SK-N-SH (cell line): ENCODE data around the gene CD53. TPM values are rescaled to one million over a fixed set of nuclear protein-coding genes. Genes with fewer than 3 reads are reported as not detected.

Experiments used
- CTCF ChIA-PET: fragments of 300-600, 350-600 bp; formaldehyde crosslinking; extraction: SDS; loops from one replicate; lab custom pipeline; 2021; lab: Yijun Ruan, JAX
- POLR2A ChIA-PET: fragments of 350-600 bp; sonication (Branson Sonifier 250); formaldehyde crosslinking; extraction: SDS; loops from one replicate; lab custom pipeline; 2020; ENCODE audit warnings: antibody characterized with exemption, inconsistent platforms; lab: Yijun Ruan, JAX
- DNase-seq: peaks from one replicate; pipeline ENCODE4 v3.0.0; 2012
- H2AFZ ChIP-seq: fragments of 200-600 bp; sonication (generic); 2 replicates; pipeline ENCODE4 v1.8.1; 2016; ENCODE audit warnings: antibody characterized with exemption, mild to moderate bottlenecking, low read depth
- H3F3A ChIP-seq: fragments of 200-600 bp; sonication (generic); replicated peaks from 2 replicates; pipeline ENCODE3; 2016; ENCODE audit warnings: antibody characterized with exemption, mild to moderate bottlenecking; ENCODE audit not compliant: insufficient read depth
- H3K27ac ChIP-seq, 2 experiments: fragments of 200-500 bp in 1 of 2; fragments of 200-600 bp in 1 of 2; sonication (Bioruptor generic) in 1 of 2; sonication (generic), shearing (Covaris generic) in 1 of 2; 2 replicates each; pipeline versions ENCODE4 v1.5.1 to v1.6.1; 2014 to 2016; ENCODE audit warnings: low read depth in 2 of 2, inconsistent platforms in 1 of 2, low read length in 1 of 2, mild to moderate bottlenecking in 1 of 2, mixed read lengths in 1 of 2
- H3K27me3 ChIP-seq: fragments of 200-600 bp; sonication (generic), shearing (Covaris generic); 2 replicates; pipeline ENCODE4 v1.6.1; 2016; ENCODE audit warnings: mixed run types; ENCODE audit not compliant: insufficient read depth
- H3K36me3 ChIP-seq, 2 experiments: fragments of 200-500 bp in 1 of 2; fragments of 200-600 bp in 1 of 2; sonication (Bioruptor generic) in 1 of 2; sonication (generic) in 1 of 2; replicated peaks in 1 of 2; 2 replicates each; pipeline versions ENCODE3 to v1.5.1; 2014 to 2016; ENCODE audit warnings: low read length in 1 of 2, mild to moderate bottlenecking in 1 of 2; ENCODE audit not compliant: insufficient read depth in 2 of 2, control insufficient read depth in 1 of 2
- H3K4me1 ChIP-seq, 2 experiments: fragments of 200-500 bp in 1 of 2; fragments of 200-600 bp in 1 of 2; sonication (Bioruptor generic) in 1 of 2; sonication (generic), shearing (Covaris generic) in 1 of 2; 2 replicates each; pipeline versions ENCODE4 v1.5.1 to v1.6.1; 2014 to 2016; ENCODE audit warnings: low read depth in 1 of 2, low read length in 1 of 2, mixed run types in 1 of 2; ENCODE audit not compliant: insufficient read depth in 2 of 2, control insufficient read depth in 1 of 2
- H3K4me2 ChIP-seq: fragments of 200-600 bp; sonication (generic), shearing (Covaris generic); 2 replicates; pipeline ENCODE4 v1.6.1; 2017; ENCODE audit warnings: mixed run types
- H3K4me3 ChIP-seq, 2 experiments: fragments of 200-500 bp in 1 of 2; fragments of 200-600 bp in 1 of 2; sonication (Bioruptor generic) in 1 of 2; sonication (generic), shearing (Covaris generic) in 1 of 2; 2 replicates each; pipeline versions ENCODE4 v1.5.1 to v1.8.1; 2014 to 2016; ENCODE audit warnings: low read depth in 2 of 2, inconsistent platforms in 1 of 2, low read length in 1 of 2, mild to moderate bottlenecking in 1 of 2, mixed read lengths in 1 of 2, moderate library complexity in 1 of 2
- H3K79me2 ChIP-seq: fragments of 200-600 bp; sonication (generic); 2 replicates; pipeline ENCODE4 v1.8.1; 2017; ENCODE audit warnings: mild to moderate bottlenecking; ENCODE audit not compliant: insufficient read depth
- H3K9ac ChIP-seq: fragments of 200-600 bp; sonication (generic); 2 replicates; pipeline ENCODE4 v1.6.1; 2017; ENCODE audit warnings: mixed run types
- H3K9me2 ChIP-seq: fragments of 200-600 bp; sonication (generic); 2 replicates; pipeline ENCODE4 v1.6.1; 2017; ENCODE audit warnings: mixed run types
- H3K9me3 ChIP-seq: fragments of 200-600 bp; sonication (generic); 2 replicates; pipeline ENCODE4 v1.6.1; 2017; ENCODE audit warnings: mixed run types, mild to moderate bottlenecking, moderate library complexity
- H4K20me1 ChIP-seq: fragments of 200-600 bp; sonication (generic); 2 replicates; pipeline ENCODE4 v1.6.1; 2017; ENCODE audit warnings: mild to moderate bottlenecking, mixed run types; ENCODE audit not compliant: insufficient read depth
- CHD2 ChIP-seq: fragments of 150-350 bp; IDR thresholded peaks from 2 replicates; pipeline ENCODE4 v1.6.1; 2018; ENCODE audit warnings: low read length; ENCODE audit not compliant: partially characterized antibody
- EZH2phosphoT487 ChIP-seq: fragments of 200-600 bp; sonication (generic); IDR thresholded peaks from 2 replicates; pipeline ENCODE4 v1.6.1; 2017; ENCODE audit warnings: low read depth, mixed run types, mild to moderate bottlenecking, antibody characterized with exemption, moderate library complexity, borderline replicate concordance
- FOSL2 ChIP-seq: IDR thresholded peaks from 2 replicates; pipeline ENCODE4 v1.4.0; 2012; ENCODE audit warnings: low read depth, mild to moderate bottlenecking, moderate library complexity, borderline replicate concordance
- NFIC ChIP-seq: IDR thresholded peaks from 2 replicates; pipeline ENCODE4 v1.4.0; 2012; ENCODE audit warnings: borderline replicate concordance
- RAD21 ChIP-seq: IDR thresholded peaks from 2 replicates; pipeline ENCODE4 v1.6.1; 2012; ENCODE audit warnings: mild to moderate bottlenecking, low read length
- RCOR1 ChIP-seq: fragments of 150-350 bp; IDR thresholded peaks from 2 replicates; pipeline ENCODE4 v1.6.1; 2017; ENCODE audit warnings: antibody characterized with exemption, low read length
- RFX5 ChIP-seq: IDR thresholded peaks from 2 replicates; pipeline ENCODE4 v1.6.1; 2012; ENCODE audit warnings: mild to moderate bottlenecking, improper control_type of control experiment, low read length
- RXRA ChIP-seq: IDR thresholded peaks from 2 replicates; pipeline ENCODE4 v1.4.0; 2012; ENCODE audit warnings: low read depth, mild to moderate bottlenecking, borderline replicate concordance
- SIN3A ChIP-seq: IDR thresholded peaks from 2 replicates; pipeline ENCODE4 v1.6.1; 2012; ENCODE audit warnings: low read depth, mild to moderate bottlenecking, low read length, moderate library complexity, borderline replicate concordance
- TCF12 ChIP-seq: IDR thresholded peaks from 2 replicates; pipeline ENCODE4 v1.4.0; 2012
- WGBS: methylation state at CpG from one replicate; pipeline ENCODE4 v1.1.6; 2017; ENCODE audit warnings: low lambda C conversion rate; 5-methylcytosine and 5-hydroxymethylcytosine counted together
- polyA plus RNA-seq, 3 experiments: library from polyadenylated mRNA; depleted of rRNA; stranded (reverse); fragments of >200 nt; gene quantifications; 2 replicates each; pipeline ENCODE4 v1.2.3, GENCODE V29; 2012
- TF ChIP-seq, protein P1 (sequence below): fragments of 150-350 bp; IDR thresholded peaks from 2 replicates; pipeline ENCODE4 v1.6.1; 2016; ENCODE audit warnings: mild to moderate bottlenecking, low read depth, low read length

The CD53 gene
- polyA plus RNA-seq, 1 of the 3 experiments (the other 2 are of a cell fraction) = not detected

DNA sequence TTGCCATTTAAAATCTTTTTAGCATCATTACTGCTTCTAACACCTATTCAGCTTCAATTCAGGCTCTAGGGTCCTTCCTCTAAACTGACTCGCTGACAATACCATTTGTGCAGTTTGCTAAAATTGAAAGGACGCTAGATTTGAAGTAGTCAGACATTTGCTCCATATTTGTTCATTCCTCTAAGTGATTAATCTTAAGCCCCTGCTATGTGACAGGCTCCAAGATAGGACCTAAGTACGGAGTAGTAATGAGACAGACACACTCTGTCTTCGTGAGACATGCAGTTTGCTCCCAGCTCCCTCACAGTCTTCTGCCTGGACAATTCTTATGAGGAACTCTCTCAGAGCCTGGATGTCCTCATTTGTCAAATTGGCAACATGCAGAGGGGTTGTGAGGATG lies 26.1 kb upstream of the CD53 start:
- Histone ChIP-seq H3K9ac (no peak overlapping the region), H4K20me1 (no peaks in the 10 kb centered on the region), H3K4me2 (0 out of 2 replicates have a peak overlapping the region, but pooled peaks have one; percentile 13), H3K9me2 (no peaks in the 10 kb centered on the region), H3K9me3 (no peaks in the 10 kb centered on the region), H3K4me1 (no peaks in the 10 kb centered on the region), H3K4me3 (no peak overlapping the region), H3K27ac (no peak overlapping the region), H2AFZ (no peak overlapping the region), H3K36me3 (no peaks in the 10 kb centered on the region), H3K79me2 (no peaks in the 10 kb centered on the region), H3F3A (no peaks in the 10 kb centered on the region), H3K27me3 (no peaks in the 10 kb centered on the region)
- TF ChIP-seq EZH2phosphoT487 (no peak), RXRA (no peak), RCOR1 (no peak)
- TF ChIP-seq, protein P1, sequence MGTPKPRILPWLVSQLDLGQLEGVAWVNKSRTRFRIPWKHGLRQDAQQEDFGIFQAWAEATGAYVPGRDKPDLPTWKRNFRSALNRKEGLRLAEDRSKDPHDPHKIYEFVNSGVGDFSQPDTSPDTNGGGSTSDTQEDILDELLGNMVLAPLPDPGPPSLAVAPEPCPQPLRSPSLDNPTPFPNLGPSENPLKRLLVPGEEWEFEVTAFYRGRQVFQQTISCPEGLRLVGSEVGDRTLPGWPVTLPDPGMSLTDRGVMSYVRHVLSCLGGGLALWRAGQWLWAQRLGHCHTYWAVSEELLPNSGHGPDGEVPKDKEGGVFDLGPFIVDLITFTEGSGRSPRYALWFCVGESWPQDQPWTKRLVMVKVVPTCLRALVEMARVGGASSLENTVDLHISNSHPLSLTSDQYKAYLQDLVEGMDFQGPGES = no peak
- 0% methylated on average over 4 of the region's 4 CpGs for WGBS
- ChIA-PET CTCF (no interaction called here), POLR2A (no interaction called here)
- no peak for DNase-seq

DNA sequence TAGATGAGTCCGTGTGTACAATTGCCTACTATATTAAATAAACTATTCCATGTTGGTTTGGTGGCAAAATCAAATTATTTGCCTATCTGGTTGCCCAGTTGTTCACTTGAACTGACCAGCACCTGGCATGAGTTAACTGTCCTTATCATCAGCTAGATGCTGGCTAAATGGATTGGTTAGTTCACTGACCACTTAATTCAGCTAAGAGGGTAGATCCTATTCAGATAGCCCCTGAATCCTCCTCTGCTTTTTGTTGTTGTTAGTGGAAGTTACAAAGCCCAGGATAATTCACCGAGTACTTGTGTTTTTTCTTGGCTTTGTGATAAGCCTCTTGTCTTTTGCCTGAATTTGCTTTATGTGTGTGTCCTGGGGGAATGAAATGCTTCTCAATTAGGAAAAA lies 22.8 kb upstream of the CD53 start:
- no peaks in the 10 kb centered on the region for H3K79me2 ChIP-seq
- no peaks in the 10 kb centered on the region for H3K9me3 ChIP-seq
- no peaks in the 10 kb centered on the region for H3F3A ChIP-seq
- peak; percentile 13 for DNase-seq
- H3K4me2 ChIP-seq = no peak overlapping the region
- no peak overlapping the region for H2AFZ ChIP-seq
- no peak for TF ChIP-seq RFX5
- no peak for TF ChIP-seq RAD21
- no peak for TF ChIP-seq SIN3A
- no peak for TF ChIP-seq TCF12
- no peak for TF ChIP-seq EZH2phosphoT487
- TF ChIP-seq, protein P1 = no peak
- no peak for TF ChIP-seq FOSL2
- TF ChIP-seq CHD2 = no peak
- no peak for TF ChIP-seq NFIC
- no peak for TF ChIP-seq RCOR1
- no peaks in the 10 kb centered on the region; the same call in 1 of the 2 replicates for H3K27me3 ChIP-seq
- H3K36me3 ChIP-seq = no peaks in the 10 kb centered on the region
- no peaks in the 10 kb centered on the region for H4K20me1 ChIP-seq
- no peak overlapping the region for H3K9ac ChIP-seq
- ChIA-PET POLR2A (no interaction called here), CTCF (interaction anchor here (1.4 kb wide), 1 partner anchor 84 kb away, joined by 4 read pairs; no protein-coding TSS in a partner anchor)
- no peaks in the 10 kb centered on the region for H3K9me2 ChIP-seq
- no peaks in the 10 kb centered on the region for H3K4me1 ChIP-seq
- no peak overlapping the region for H3K27ac ChIP-seq
- 7% methylated on average over 2 of the region's 2 CpGs for WGBS
- H3K4me3 ChIP-seq = no peak overlapping the region
